SIG-M5 (cell line): ENCODE results near the gene USP3.

Experiments
- DNase-seq: peaks from one replicate; lab custom pipeline; 2025; lab: John Stamatoyannopoulos, UW

Gene USP3

GRCh38 chr15:63504247-63504978 is at the start of gene USP3:
USP3 (plus strand) TSS chr15:63504593; CDS start chr15:63504740, 147 bp downstream.
- DNase-seq: peak; percentile 15

GRCh38 chr15:63456258-63456657 is 48.1 kb upstream of the USP3 start:
- no peak for DNase-seq

- no peak for DNase-seq
Observed at GRCh38 chr15:63457379-63457778, 47.0 kb upstream of the USP3 start.

- DNase-seq: no peak
Observed at GRCh38 chr15:63458026-63458425, 46.4 kb upstream of the USP3 start.

GRCh38 chr15:63458794-63459395 is 45.5 kb upstream of the USP3 start:
- no peak for DNase-seq

- DNase-seq: no peak
Observed at GRCh38 chr15:63460210-63461155, 43.9 kb upstream of the USP3 start.

- no peak for DNase-seq
Observed at GRCh38 chr15:63461230-63461985, 43.0 kb upstream of the USP3 start.

GRCh38 chr15:63462088-63462487 is 42.3 kb upstream of the USP3 start:
- no peak for DNase-seq

- no peak for DNase-seq
Observed at GRCh38 chr15:63463036-63463435, 41.4 kb upstream of the USP3 start.

GRCh38 chr15:63463793-63464192 is 40.6 kb upstream of the USP3 start:
- no peak for DNase-seq

- DNase-seq: no peak
Observed at GRCh38 chr15:63465104-63465503, 39.3 kb upstream of the USP3 start.

- DNase-seq: no peak
Observed at GRCh38 chr15:63466378-63467192, 37.8 kb upstream of the USP3 start.

GRCh38 chr15:63469190-63469589 is 35.2 kb upstream of the USP3 start:
- no peak for DNase-seq

GRCh38 chr15:63469984-63470383 is 34.4 kb upstream of the USP3 start:
- DNase-seq: no peak

- DNase-seq: no peak
Observed at GRCh38 chr15:63473007-63473748, 31.2 kb upstream of the USP3 start.

GRCh38 chr15:63473749-63473998 is 30.7 kb upstream of the USP3 start:
- no peak for DNase-seq

GRCh38 chr15:63473999-63474809 is 30.2 kb upstream of the USP3 start:
- DNase-seq: no peak

GRCh38 chr15:63474810-63475316 is 29.5 kb upstream of the USP3 start:
- no peak for DNase-seq

GRCh38 chr15:63475707-63476106 is 28.7 kb upstream of the USP3 start:
- DNase-seq: no peak

- DNase-seq: no peak
Observed at GRCh38 chr15:63476229-63476632, 28.2 kb upstream of the USP3 start.
